Measurements from ENCODE around the gene MYH16. TPM values are rescaled to one million over a fixed set of nuclear protein-coding genes. Genes with fewer than 3 reads are reported as not detected.
"Not testable (repeated sequence)": the region's sequence is repeated elsewhere in the genome, so short reads cannot be mapped to it uniquely, and the experiment has no call there.

MYH16 gene
- polyA plus RNA-seq, 1 donor (not counting 4 experiments of a cell fraction or from before 2014, with no cell fraction given): 0.69 TPM

GRCh38 chr7:99235925-99236324, 36.7 kb upstream of the MYH16 start:
- no peak overlapping the region for H3K27ac ChIP-seq (ENCODE audit: control insufficient read depth, insufficient read depth, low read length)

DNA sequence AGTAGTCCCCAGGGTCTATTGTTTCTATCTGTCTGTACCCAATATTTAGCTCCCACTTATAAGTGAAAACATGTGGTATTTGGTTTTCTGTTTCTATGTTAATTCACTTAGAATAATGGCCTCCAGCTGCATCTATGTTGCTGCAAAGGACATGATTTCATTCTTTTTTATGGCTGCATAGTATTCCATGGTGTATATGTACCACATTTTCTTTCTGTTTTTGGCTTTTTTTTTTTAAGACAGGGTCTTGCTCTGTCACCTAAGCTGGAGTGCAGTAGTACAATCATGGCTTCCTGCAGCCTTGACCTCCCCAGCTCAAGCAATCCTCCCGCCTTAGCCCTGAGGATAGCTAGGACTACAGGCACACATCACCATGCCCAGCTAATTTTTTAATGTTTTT, 34.8 kb upstream of the MYH16 start:
- H3K9me1 ChIP-seq (ENCODE audit: control insufficient read depth, extremely low read depth, insufficient read depth, low read length); H3K27me3 ChIP-seq (ENCODE audit: control insufficient read depth, extremely low read depth, insufficient read depth, low read length); H3K36me3 ChIP-seq (ENCODE audit: control insufficient read depth in 2 of 2, extremely low read depth in 1 of 2, insufficient read depth in 2 of 2, low read length in 2 of 2); H3K9me3 ChIP-seq (ENCODE audit: control insufficient read depth, low read depth, low read length); H3K9ac ChIP-seq (ENCODE audit: control insufficient read depth, extremely low read depth, insufficient read depth, low read length); H3K27ac ChIP-seq (ENCODE audit: control insufficient read depth, insufficient read depth, low read length); H2AFZ ChIP-seq (ENCODE audit: control insufficient read depth, low read length); dilution Hi-C loops (cut with MboI; ENCODE audit: extremely low pct_ligation_motif_present, low sequenced_read_pairs); H3K4me1 ChIP-seq (ENCODE audit: control insufficient read depth, extremely low read depth, insufficient read depth, low read length); DNase-seq (ENCODE audit: low read depth, low spot score); H3K4me3 ChIP-seq (ENCODE audit: control insufficient read depth in 2 of 3, extremely low read depth in 1 of 3, insufficient read depth in 2 of 3, low read depth in 1 of 3, low read length in 3 of 3); FAIRE-seq; H3K4me2 ChIP-seq (ENCODE audit: control insufficient read depth, extremely low read depth, insufficient read depth, low read depth, low read length); H3K79me2 ChIP-seq (ENCODE audit: control insufficient read depth, insufficient read depth, low read length); H4K20me1 ChIP-seq (ENCODE audit: control insufficient read depth, extremely low read depth, insufficient read depth, low read length): not testable (repeated sequence)

More at GRCh38 chr7:99235925-99236324, 36.7 kb upstream of the MYH16 start:
- Histone ChIP-seq H3K79me2 (ENCODE audit: control insufficient read depth, insufficient read depth, low read length) (no peaks in the 10 kb centered on the region), H3K4me3 (ENCODE audit: control insufficient read depth in 2 of 3, extremely low read depth in 1 of 3, insufficient read depth in 2 of 3, low read depth in 1 of 3, low read length in 3 of 3) (no peak overlapping the region), H3K36me3 (ENCODE audit: control insufficient read depth in 2 of 2, extremely low read depth in 1 of 2, insufficient read depth in 2 of 2, low read length in 2 of 2) (no peaks in the 10 kb centered on the region), H3K9me1 (ENCODE audit: control insufficient read depth, extremely low read depth, insufficient read depth, low read length) (no peaks in the 10 kb centered on the region), H2AFZ (ENCODE audit: control insufficient read depth, low read length) (no peak overlapping the region), H3K27me3 (ENCODE audit: control insufficient read depth, extremely low read depth, insufficient read depth, low read length) (no peaks in the 10 kb centered on the region), H3K4me2 (ENCODE audit: control insufficient read depth, extremely low read depth, insufficient read depth, low read depth, low read length) (no peak overlapping the region), H3K4me1 (ENCODE audit: control insufficient read depth, extremely low read depth, insufficient read depth, low read length) (no peaks in the 10 kb centered on the region), H3K9ac (ENCODE audit: control insufficient read depth, extremely low read depth, insufficient read depth, low read length) (no peak overlapping the region), H4K20me1 (ENCODE audit: control insufficient read depth, extremely low read depth, insufficient read depth, low read length) (no peaks in the 10 kb centered on the region), H3K9me3 (ENCODE audit: control insufficient read depth, low read depth, low read length) (no peaks in the 10 kb centered on the region)
- FAIRE-seq (no peak), DNase-seq (ENCODE audit: low read depth, low spot score) (no peak)
- TF ChIP-seq EZH2 (IDR thresholded peaks at IDR 0.05; ENCODE audit: low read length): no peak
- dilution Hi-C loops (cut with MboI; ENCODE audit: extremely low pct_ligation_motif_present, low sequenced_read_pairs): no loop called here

DNA sequence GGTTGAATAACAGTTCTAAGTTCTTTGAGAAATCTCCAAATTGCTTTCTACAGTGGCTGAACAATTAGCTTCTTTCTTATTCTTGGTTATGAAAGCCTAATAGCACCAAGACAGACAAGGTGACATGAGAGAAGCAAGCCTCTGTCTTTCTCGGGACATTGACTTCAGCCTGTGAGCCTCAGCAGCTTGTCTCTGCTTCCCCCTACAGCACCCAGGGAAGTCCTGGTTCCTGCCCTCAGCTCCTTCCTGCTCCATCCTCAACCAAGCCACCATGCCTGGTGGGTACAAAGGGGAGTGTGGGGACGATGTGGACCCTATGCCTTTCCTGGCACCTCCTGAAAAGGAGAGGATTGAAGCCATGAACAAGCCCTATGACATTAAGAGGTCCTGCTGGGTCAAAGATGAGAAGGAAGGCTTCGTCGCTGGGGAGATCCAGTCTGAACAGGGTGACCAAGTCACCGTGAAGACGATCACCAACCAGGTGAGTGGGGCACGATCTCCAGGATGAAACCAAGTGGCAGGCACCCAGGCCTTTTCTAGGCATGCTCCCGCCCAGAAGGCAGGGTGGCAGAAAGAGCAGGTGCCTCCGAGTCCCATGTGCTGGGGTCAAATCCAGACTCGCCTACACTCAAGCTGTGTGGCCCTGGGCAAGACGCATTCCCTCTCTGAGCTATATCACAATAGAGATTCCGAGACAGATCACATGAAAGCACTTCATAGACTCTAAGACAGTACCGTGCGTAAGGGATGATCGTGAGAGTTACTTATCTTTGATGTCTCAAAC, 33.9 kb upstream of the MYH16 start:
- Histone ChIP-seq H2AFZ (ENCODE audit: control insufficient read depth, low read length) (no peak overlapping the region), H3K27me3 (ENCODE audit: control insufficient read depth, extremely low read depth, insufficient read depth, low read length) (no peaks in the 10 kb centered on the region), H4K20me1 (ENCODE audit: control insufficient read depth, extremely low read depth, insufficient read depth, low read length) (no peaks in the 10 kb centered on the region), H3K4me2 (ENCODE audit: control insufficient read depth, extremely low read depth, insufficient read depth, low read depth, low read length) (no peak overlapping the region), H3K36me3 (ENCODE audit: control insufficient read depth in 2 of 2, extremely low read depth in 1 of 2, insufficient read depth in 2 of 2, low read length in 2 of 2) (no peaks in the 10 kb centered on the region), H3K9me1 (ENCODE audit: control insufficient read depth, extremely low read depth, insufficient read depth, low read length) (no peaks in the 10 kb centered on the region), H3K9ac (ENCODE audit: control insufficient read depth, extremely low read depth, insufficient read depth, low read length) (no peak overlapping the region), H3K4me3 (ENCODE audit: control insufficient read depth in 2 of 3, extremely low read depth in 1 of 3, insufficient read depth in 2 of 3, low read depth in 1 of 3, low read length in 3 of 3) (no peak overlapping the region), H3K4me1 (ENCODE audit: control insufficient read depth, extremely low read depth, insufficient read depth, low read length) (no peaks in the 10 kb centered on the region), H3K27ac (ENCODE audit: control insufficient read depth, insufficient read depth, low read length) (no peak overlapping the region), H3K79me2 (ENCODE audit: control insufficient read depth, insufficient read depth, low read length) (no peaks in the 10 kb centered on the region), H3K9me3 (ENCODE audit: control insufficient read depth, low read depth, low read length) (no peaks in the 10 kb centered on the region)
- FAIRE-seq: no peak
- DNase-seq (ENCODE audit: low read depth, low spot score): no peak
- TF ChIP-seq EZH2 (IDR thresholded peaks at IDR 0.05; ENCODE audit: low read length) (no peak), CTCF (optimal IDR thresholded peaks at IDR 0.05 in 1 of 3, IDR thresholded peaks at IDR 0.05 in 1 of 3, conservative IDR thresholded peaks at IDR 0.05 in 1 of 3; ENCODE audit: extremely low read depth in 1 of 3, insufficient read depth in 2 of 3, low read length in 3 of 3) (no peak)
- dilution Hi-C loops (cut with MboI; ENCODE audit: extremely low pct_ligation_motif_present, low sequenced_read_pairs): no loop called here
